CD4-positive, alpha-beta T cell treated with Interleukin-6 at 100 ng/mL for 8 hours (primary cell): Measurements from ENCODE around the gene CCDC71L.

Experiments
- DNase-seq: peaks from one replicate; pipeline ENCODE4 v3.0.0-alpha.2; 2020; ENCODE audit warnings: mixed read lengths, low spot score

CCDC71L gene

GRCh38 chr7:106625678-106626301 is 35.2 kb downstream of the CCDC71L start:
- DNase-seq = no peak

GRCh38 chr7:106623853-106624252 is 37.1 kb downstream of the CCDC71L start:
- DNase-seq = no peak

GRCh38 chr7:106623315-106623660 is 37.7 kb downstream of the CCDC71L start:
- no peak for DNase-seq

GRCh38 chr7:106622654-106623314 is 38.2 kb downstream of the CCDC71L start:
- no peak for DNase-seq

GRCh38 chr7:106621393-106622132 is 39.4 kb downstream of the CCDC71L start:
- DNase-seq = no peak

GRCh38 chr7:106620676-106621075 is 40.3 kb downstream of the CCDC71L start:
- DNase-seq = no peak

- DNase-seq = no peak
Measured at GRCh38 chr7:106620034-106620433, 40.9 kb downstream of the CCDC71L start.

GRCh38 chr7:106619213-106619612 is 41.7 kb downstream of the CCDC71L start:
- DNase-seq = no peak

GRCh38 chr7:106618480-106618879 is 42.5 kb downstream of the CCDC71L start:
- DNase-seq = no peak

GRCh38 chr7:106617860-106618259 is 43.1 kb downstream of the CCDC71L start:
- no peak for DNase-seq

- DNase-seq = no peak
Measured at GRCh38 chr7:106616708-106617051, 44.3 kb downstream of the CCDC71L start.

- no peak for DNase-seq
Measured at GRCh38 chr7:106615808-106616707, 44.9 kb downstream of the CCDC71L start.

- no peak for DNase-seq
Measured at GRCh38 chr7:106614751-106615150, 46.2 kb downstream of the CCDC71L start.

GRCh38 chr7:106613848-106614560 is 47.0 kb downstream of the CCDC71L start:
- no peak for DNase-seq

GRCh38 chr7:106613279-106613678 is 47.7 kb downstream of the CCDC71L start:
- no peak for DNase-seq

GRCh38 chr7:106612432-106612831 is 48.5 kb downstream of the CCDC71L start:
- no peak for DNase-seq

GRCh38 chr7:106611911-106612310 is 49.0 kb downstream of the CCDC71L start:
- no peak for DNase-seq

GRCh38 chr7:106610996-106611886 is 49.7 kb downstream of the CCDC71L start:
- DNase-seq = no peak

GRCh38 chr7:106609416-106609815 is 51.5 kb downstream of the CCDC71L start:
- DNase-seq = no peak

- no peak for DNase-seq
Measured at GRCh38 chr7:106608661-106609060, 52.3 kb downstream of the CCDC71L start.
